ENCODE measurements around the gene WDR70. TPM values are rescaled to one million over a fixed set of nuclear protein-coding genes. Genes with fewer than 3 reads are reported as not detected.

The WDR70 gene
- total and polyA plus RNA-seq, 2 of the 8 experiments (the other 6 are each of a cell fraction or from before 2014, with no cell fraction given), result 10.6 to 37.4 TPM

- Histone ChIP-seq H3K23me2 (ENCODE audit: low read depth, low read length) (no peaks in the 10 kb centered on the region), H2BK20ac (ENCODE audit: low read length) (no peak overlapping the region), H2BK5ac (ENCODE audit: low read depth, low read length) (no peak overlapping the region), H4K20me1 (replicated peaks in 1 of 2; ENCODE audit: control insufficient read depth in 1 of 2, insufficient read depth in 2 of 2, low read length in 2 of 2) (no peaks in the 10 kb centered on the region), H2BK12ac (ENCODE audit: low read depth, low read length) (no peak overlapping the region), H3K9me3 (ENCODE audit: insufficient read depth in 2 of 2, low read depth in 1 of 2, low read length in 1 of 2) (no peaks in the 10 kb centered on the region), H3K79me2 (ENCODE audit: control insufficient read depth in 1 of 2, insufficient read depth in 2 of 2, low read length in 2 of 2) (no peaks in the 10 kb centered on the region), H2AFZ (ENCODE audit: low read length) (no peak overlapping the region), H4K91ac (replicated peaks; ENCODE audit: insufficient read length, low read length) (no peak overlapping the region), H3K9ac (replicated peaks in 1 of 4; ENCODE audit: extremely low read depth in 1 of 4, low read depth in 3 of 4, low read length in 3 of 4) (no peak overlapping the region), H3K4ac (replicated peaks; ENCODE audit: insufficient read length, low read depth, low read length) (no peak overlapping the region), H3K23ac (ENCODE audit: insufficient read length) (no peak overlapping the region), H2AK5ac (ENCODE audit: low read depth, low read length) (no peak overlapping the region), H4K5ac (ENCODE audit: insufficient read length, low read depth, low read length) (no peak overlapping the region), H3K36me3 (ENCODE audit: control insufficient read depth in 2 of 4, insufficient read depth in 4 of 4, low read length in 3 of 4) (no peaks in the 10 kb centered on the region), H3K4me3 (ENCODE audit: extremely low read depth in 1 of 4, insufficient read depth in 2 of 4, low read depth in 3 of 4, low read length in 4 of 4) (no peak overlapping the region), H3K4me1 (replicated peaks in 1 of 4; ENCODE audit: control insufficient read depth in 3 of 4, insufficient read depth in 4 of 4, low read length in 3 of 4) (peaks cover 0 to 3% (median 0%) of the 10 kb centered on the region in 4 experiments; a peak in 1 of 7 replicates), H3K4me2 (ENCODE audit: insufficient read depth in 1 of 2, low read depth in 2 of 2, low read length in 2 of 2) (no peak overlapping the region), H2BK15ac (ENCODE audit: low read length) (no peak overlapping the region), H3K79me1 (ENCODE audit: low read depth, low read length) (no peaks in the 10 kb centered on the region), H4K8ac (ENCODE audit: extremely low read depth, insufficient read depth, low read length) (no peak overlapping the region), H2BK120ac (replicated peaks; ENCODE audit: low read depth, low read length) (no peak overlapping the region), H3K27ac (ENCODE audit: low read depth, low read length) (no peak overlapping the region), H3K18ac (ENCODE audit: extremely low read depth, low read length) (no peak overlapping the region), H3K56ac (replicated peaks; ENCODE audit: insufficient read length, low read depth, low read length) (no peak overlapping the region), H3K27me3 (replicated peaks in 1 of 4; ENCODE audit: control insufficient read depth in 3 of 4, extremely low read depth in 1 of 4, insufficient read depth in 3 of 4, low read length in 3 of 4) (no peaks in the 10 kb centered on the region), H3K14ac (ENCODE audit: insufficient read length) (no peak overlapping the region)
- POLR2A ChIA-PET (ENCODE audit: partially characterized antibody), result no interaction called here
- CTCF ChIA-PET (ENCODE audit: partially characterized antibody), result interaction anchor here (2.1 kb wide), 1 partner anchor 224 kb away, joined by 5 read pairs; no protein-coding TSS in a partner anchor
- DNase-seq (ENCODE audit: low read depth in 1 of 2, low spot score in 2 of 2), result no peak
- no peak for TF ChIP-seq EP300 (IDR thresholded peaks at IDR 0.05; ENCODE audit: borderline replicate concordance in 1 of 2, low read depth in 2 of 2, low read length in 2 of 2)
- TF ChIP-seq RBBP5 (IDR thresholded peaks at IDR 0.05; ENCODE audit: borderline replicate concordance, low read depth, low read length), result no peak
- TF ChIP-seq CHD2 (IDR thresholded peaks at IDR 0.05; ENCODE audit: low read length), result no peak
- TF ChIP-seq GABPA (IDR thresholded peaks at IDR 0.05; ENCODE audit: borderline replicate concordance, insufficient read depth, low read length), result no peak
- no peak for TF ChIP-seq BRCA1 (IDR thresholded peaks at IDR 0.05; ENCODE audit: low read depth, low read length)
- no peak for TF ChIP-seq GTF2F1 (IDR thresholded peaks at IDR 0.05; ENCODE audit: borderline replicate concordance, low read depth, low read length)
- no peak for TF ChIP-seq POU5F1 (IDR thresholded peaks at IDR 0.05; ENCODE audit: low read depth, low read length)
- TF ChIP-seq TCF12 (IDR thresholded peaks at IDR 0.05; ENCODE audit: low read depth, low read length), result no peak
- TF ChIP-seq FOSL1 (IDR thresholded peaks at IDR 0.05; ENCODE audit: insufficient read depth, low read depth, low read length), result no peak
- TF ChIP-seq SUZ12 (IDR thresholded peaks at IDR 0.05; ENCODE audit: low read length), result no peak
- TF ChIP-seq HDAC6 (IDR thresholded peaks at IDR 0.05; ENCODE audit: low read depth, low read length), result no peak
- TF ChIP-seq CBX5 (IDR thresholded peaks at IDR 0.05; ENCODE audit: low read depth, low read length), result no peak
- FAIRE-seq, result no peak
- 92% methylated on average over 7 of the region's 7 CpGs; no CpG with 5 or more reads in 1 of the 2 experiments for WGBS, 2 experiments (ENCODE audit: extremely low coverage in 1 of 2, insufficient coverage in 1 of 2, insufficient read length in 1 of 2, insufficient replicate concordance in 2 of 2, low coverage in 1 of 2, low lambda C conversion rate in 2 of 2, missing lambda C conversion rate in 1 of 2)
These were observed 258.2 kb downstream of the WDR70 start for GRCh38 chr5:37637165-37637845.
